HUES48 (cell line): ENCODE data around the gene GMEB2.
"Not testable (repeated sequence)": the region's sequence is repeated elsewhere in the genome, so short reads cannot be mapped to it uniquely, and the experiment has no call there.

Source experiments
- H3K27ac ChIP-seq: one replicate; pipeline ENCODE4 v1.7.0; 2013; ENCODE audit warnings: low read depth, low read length, inconsistent platforms
- H3K27me3 ChIP-seq: 2 replicates; pipeline ENCODE4 v1.6.1; 2013; ENCODE audit warnings: mild to moderate bottlenecking, low read length; ENCODE audit not compliant: control insufficient read depth, insufficient read depth
- H3K36me3 ChIP-seq: 2 replicates; pipeline ENCODE4 v1.6.1; 2013; ENCODE audit warnings: low read length; ENCODE audit not compliant: control insufficient read depth, insufficient read depth
- H3K4me1 ChIP-seq: 2 replicates; pipeline ENCODE4 v1.6.1; 2013; ENCODE audit warnings: mild to moderate bottlenecking, low read length; ENCODE audit not compliant: control insufficient read depth, insufficient read depth
- H3K4me3 ChIP-seq: 2 replicates; pipeline ENCODE4 v1.5.1; 2013; ENCODE audit warnings: mild to moderate bottlenecking, low read depth, low read length
- H3K9ac ChIP-seq: 2 replicates; pipeline ENCODE4 v1.6.1; 2013; ENCODE audit warnings: mild to moderate bottlenecking, low read depth, low read length, moderate library complexity
- H3K9me3 ChIP-seq: 2 replicates; pipeline ENCODE4 v1.6.1; 2013; ENCODE audit warnings: low read length; ENCODE audit not compliant: control insufficient read depth, insufficient read depth

The GMEB2 gene

GRCh38 chr20:63626424-63627128 is at the start of gene GMEB2:
GMEB2 (minus strand) TSS chr20:63627101; CDS start chr20:63619397, 7,704 bp downstream.
- no peaks in the 10 kb centered on the region; the same call in 1 of the 2 replicates for H3K4me1 ChIP-seq
- peak within 1 kb of the TSS; percentile 91 for H3K27ac ChIP-seq

DNA sequence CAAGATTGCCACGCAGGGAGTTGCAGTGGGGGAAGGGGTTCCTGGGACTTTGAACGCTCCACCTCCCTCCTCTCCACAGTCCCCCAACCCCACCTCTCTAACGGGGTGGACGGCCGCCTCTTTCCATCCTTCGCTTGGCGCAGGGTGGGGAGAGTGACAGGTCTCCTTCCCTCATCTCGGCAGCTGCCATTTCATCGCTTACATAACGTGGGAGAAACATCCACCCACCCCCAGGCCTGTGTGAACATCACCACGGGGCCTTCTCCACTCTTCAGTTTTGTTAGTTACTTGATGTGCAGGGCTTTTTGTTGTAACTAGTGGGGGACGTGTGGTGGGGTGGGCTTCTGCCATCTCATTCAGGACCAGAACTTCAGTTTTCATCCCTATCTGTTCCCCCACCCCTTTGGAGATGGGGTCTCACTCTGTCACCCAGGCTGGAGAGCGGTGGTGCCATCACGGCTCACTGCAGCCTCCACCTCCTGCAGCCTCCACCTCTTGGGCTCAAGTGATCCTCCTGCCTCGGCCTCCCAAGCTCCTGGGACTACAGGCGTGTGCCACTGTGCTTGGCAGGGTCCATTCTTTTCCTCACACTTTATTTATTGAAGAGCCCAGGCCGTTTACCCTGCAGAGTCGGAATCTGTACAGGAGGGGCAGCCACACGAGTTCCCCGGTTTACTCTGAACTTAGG is 48.9 kb upstream of the GMEB2 start:
- Histone ChIP-seq H3K4me1 (no peaks in the 10 kb centered on the region), H3K27ac (no peak overlapping the region), H3K36me3 (peaks cover 43% of the 10 kb centered on the region), H3K27me3 (no peaks in the 10 kb centered on the region), H3K9me3 (no peaks in the 10 kb centered on the region), H3K9ac (no peak overlapping the region), H3K4me3 (no peak overlapping the region)

More at GRCh38 chr20:63626424-63627128, at the start of gene GMEB2:
- Histone ChIP-seq H3K4me3 (peak within 1 kb of the TSS; percentile 97), H3K27me3 (no peaks in the 10 kb centered on the region), H3K9me3 (no peaks in the 10 kb centered on the region), H3K36me3 (no peaks in the 10 kb centered on the region), H3K9ac (peak within 1 kb of the TSS; percentile 86)

DNA sequence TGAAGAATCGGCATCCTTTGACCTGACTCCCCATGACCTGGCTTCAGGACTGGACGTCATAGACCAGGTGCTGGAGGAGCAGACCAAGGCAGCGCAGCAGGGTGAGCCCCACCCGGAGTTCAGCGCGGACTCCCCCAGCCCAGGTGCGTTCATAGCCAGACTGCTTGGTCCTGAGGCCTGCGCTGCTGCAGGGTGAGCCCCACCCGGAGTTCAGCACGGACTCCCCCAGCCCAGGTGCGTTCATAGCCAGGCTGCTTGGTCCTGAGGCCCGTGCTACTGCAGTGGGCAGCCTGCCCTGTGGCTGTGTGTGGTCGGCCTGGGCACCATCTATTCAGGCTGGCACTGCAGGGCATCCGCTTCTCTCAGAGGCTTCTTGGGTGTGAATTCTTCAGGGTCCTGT is 47.0 kb upstream of the GMEB2 start:
- Histone ChIP-seq H3K27me3 (no peaks in the 10 kb centered on the region), H3K4me1 (no peaks in the 10 kb centered on the region), H3K9me3 (no peaks in the 10 kb centered on the region), H3K27ac (no peak overlapping the region), H3K9ac (no peak overlapping the region), H3K4me3 (no peak overlapping the region), H3K36me3 (peaks cover 46% of the 10 kb centered on the region)

DNA sequence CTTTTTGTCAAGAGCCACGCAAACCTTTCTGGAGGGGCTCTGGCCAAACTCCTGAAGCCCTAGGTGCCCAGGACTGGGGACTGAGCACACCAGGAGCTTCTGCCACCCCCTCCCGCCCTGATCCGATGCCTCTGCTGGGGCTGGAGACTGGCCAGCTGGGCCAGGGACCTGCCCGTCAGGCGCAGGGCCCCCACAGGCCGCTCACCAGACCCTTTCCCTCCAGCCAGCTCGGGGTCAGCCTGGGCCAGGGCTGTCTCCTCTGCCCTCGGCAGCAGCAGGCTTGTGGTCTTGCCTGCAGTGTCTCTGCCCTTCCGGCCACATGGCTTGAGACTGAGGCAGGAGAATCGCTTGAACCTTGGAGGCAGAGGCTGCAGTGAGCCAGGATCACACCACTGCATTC is 45.8 kb upstream of the GMEB2 start:
- no peaks in the 10 kb centered on the region for H3K9me3 ChIP-seq
- no peaks in the 10 kb centered on the region for H3K4me1 ChIP-seq
- H3K9ac ChIP-seq: no peak overlapping the region
- H3K27ac ChIP-seq: no peak overlapping the region
- H3K36me3 ChIP-seq: peaks cover 48% of the 10 kb centered on the region
- H3K4me3 ChIP-seq: no peak overlapping the region
- H3K27me3 ChIP-seq: no peaks in the 10 kb centered on the region

DNA sequence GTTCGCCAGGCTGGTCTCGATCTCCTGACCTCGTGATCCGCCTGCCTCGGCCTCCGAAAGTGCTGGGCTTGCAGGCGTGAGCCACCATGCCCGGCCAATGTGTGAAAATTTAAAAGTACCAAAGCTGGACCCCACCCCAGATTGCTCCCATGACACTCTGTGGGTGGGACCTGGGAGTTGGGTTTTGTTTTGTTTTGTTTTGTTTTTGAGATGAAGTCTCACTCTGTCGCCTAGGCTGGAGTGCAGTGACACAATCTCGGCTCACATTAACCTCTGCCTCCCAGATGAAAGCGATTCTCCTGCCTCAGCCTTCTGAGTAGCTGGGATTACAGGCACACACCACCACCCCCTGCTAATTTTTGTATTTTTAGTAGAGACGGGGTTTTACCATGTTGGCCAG is 44.8 kb upstream of the GMEB2 start:
- not testable (repeated sequence) for H3K4me3 ChIP-seq, H3K9me3 ChIP-seq, H3K27ac ChIP-seq, H3K4me1 ChIP-seq, H3K27me3 ChIP-seq, H3K9ac ChIP-seq
- H3K36me3 ChIP-seq: peaks cover 55% of the 10 kb centered on the region

DNA sequence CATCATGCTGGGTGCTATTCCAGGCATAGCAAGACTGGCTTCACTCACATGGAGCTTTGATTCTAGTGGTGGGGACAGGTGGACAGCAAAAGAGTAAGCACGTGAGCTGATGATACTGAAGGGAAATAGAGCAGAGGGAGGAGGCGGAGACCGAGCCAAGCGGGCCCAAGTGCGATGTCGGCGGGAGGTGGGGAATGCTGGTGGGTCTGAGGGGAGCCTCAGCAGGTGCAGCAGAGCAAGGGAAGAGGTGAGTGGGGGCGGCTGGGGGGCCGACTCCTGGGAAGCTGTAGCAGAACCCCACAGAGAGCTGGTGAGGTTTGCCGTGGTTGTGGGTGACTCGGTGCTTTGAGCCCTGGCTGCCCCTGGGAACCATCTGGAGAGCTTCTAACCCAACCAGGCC is 41.5 kb upstream of the GMEB2 start:
- H3K27me3 ChIP-seq: no peaks in the 10 kb centered on the region
- H3K36me3 ChIP-seq: peaks cover 51% of the 10 kb centered on the region
- no peak overlapping the region for H3K27ac ChIP-seq
- no peaks in the 10 kb centered on the region for H3K9me3 ChIP-seq
- H3K4me3 ChIP-seq: no peak overlapping the region
- no peaks in the 10 kb centered on the region for H3K4me1 ChIP-seq
- no peak overlapping the region for H3K9ac ChIP-seq

DNA sequence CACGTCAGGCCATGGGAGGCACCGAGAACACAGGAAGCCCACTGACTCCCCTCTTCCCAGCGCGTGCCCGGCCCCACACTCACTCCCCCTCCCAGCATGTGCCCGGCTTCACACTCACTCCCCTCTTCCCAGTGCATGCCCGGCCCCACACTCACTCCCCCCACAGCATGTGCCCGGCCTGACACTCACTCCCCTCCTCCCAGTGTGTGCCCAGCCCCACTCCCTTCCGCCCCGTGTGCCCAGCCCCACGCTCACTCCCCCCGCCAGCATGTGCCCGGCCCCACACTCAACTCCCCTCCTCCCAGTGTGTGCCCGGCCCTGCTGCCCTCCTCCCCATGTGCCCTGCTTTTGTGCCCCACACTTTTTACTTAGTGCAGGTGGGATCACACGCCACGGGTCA is 41.0 kb upstream of the GMEB2 start:
- Histone ChIP-seq H3K27me3 (no peaks in the 10 kb centered on the region), H3K4me3 (no peak overlapping the region), H3K36me3 (peaks cover 56% of the 10 kb centered on the region), H3K9ac (no peak overlapping the region), H3K27ac (no peak overlapping the region), H3K4me1 (no peaks in the 10 kb centered on the region), H3K9me3 (no peaks in the 10 kb centered on the region)

- Histone ChIP-seq H3K36me3 (peaks cover 72% of the 10 kb centered on the region), H3K9ac (no peak overlapping the region), H3K4me3 (no peak overlapping the region), H3K27me3 (no peaks in the 10 kb centered on the region), H3K27ac (no peak overlapping the region), H3K9me3 (no peaks in the 10 kb centered on the region), H3K4me1 (no peaks in the 10 kb centered on the region)
Measured at GRCh38 chr20:63665708-63666107, 38.8 kb upstream of the GMEB2 start.

DNA sequence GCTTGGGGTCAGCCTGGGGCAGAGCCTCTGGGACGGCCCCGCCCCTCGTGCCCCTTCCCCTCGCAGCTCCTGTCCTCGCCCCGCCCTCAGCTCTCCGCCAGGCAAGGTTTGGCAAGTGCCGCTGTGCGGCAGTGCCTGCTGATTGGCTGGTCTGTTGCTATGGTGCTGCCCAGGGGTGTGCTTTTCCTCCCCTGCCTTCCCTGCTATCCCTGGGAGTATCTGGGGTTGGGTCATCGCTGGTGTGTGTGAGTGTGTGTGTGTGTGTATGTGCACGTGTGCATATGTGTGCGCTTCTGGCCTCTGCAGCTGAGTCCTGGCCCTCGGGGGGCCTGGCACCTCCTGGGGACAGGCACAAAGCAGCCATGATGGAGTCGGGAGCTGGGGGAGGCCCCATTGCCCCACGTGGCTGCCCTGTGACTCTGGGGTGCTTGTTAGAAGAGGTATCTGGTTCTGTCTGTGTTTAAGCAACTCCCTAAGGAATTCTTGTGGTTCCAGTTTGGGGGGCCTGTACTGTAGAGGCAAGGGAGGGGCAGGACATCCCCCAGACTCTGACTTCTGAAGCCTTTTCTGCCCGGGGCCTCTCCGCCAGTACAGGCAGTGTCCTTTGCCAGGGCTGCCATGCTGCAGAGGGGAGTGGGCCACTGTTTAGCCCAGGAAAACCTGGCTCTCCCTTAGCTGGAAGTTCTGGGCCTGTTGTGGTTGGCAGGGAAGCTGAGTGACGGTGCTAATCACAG is 38.1 kb upstream of the GMEB2 start:
- no peak overlapping the region for H3K27ac ChIP-seq
- peaks cover 79% of the 10 kb centered on the region for H3K36me3 ChIP-seq
- H3K4me1 ChIP-seq: no peaks in the 10 kb centered on the region
- H3K4me3 ChIP-seq: no peak overlapping the region
- no peaks in the 10 kb centered on the region for H3K9me3 ChIP-seq
- H3K27me3 ChIP-seq: no peaks in the 10 kb centered on the region
- H3K9ac ChIP-seq: no peak overlapping the region

- H3K9ac ChIP-seq: no peak overlapping the region
- no peaks in the 10 kb centered on the region for H3K9me3 ChIP-seq
- peaks cover 2% of the 10 kb centered on the region for H3K4me1 ChIP-seq
- H3K27me3 ChIP-seq: no peaks in the 10 kb centered on the region
- H3K4me3 ChIP-seq: no peak overlapping the region
- H3K36me3 ChIP-seq: peaks cover 80% of the 10 kb centered on the region
- H3K27ac ChIP-seq: no peak overlapping the region
Measured at GRCh38 chr20:63664143-63664851, 37.4 kb upstream of the GMEB2 start.
